ENCODE data around the gene PAK5. TPM values are rescaled to one million over a fixed set of nuclear protein-coding genes. Genes with fewer than 3 reads are reported as not detected.

PAK5 gene
- total RNA-seq, 4 donors from 2014 or later = 0.04 to 0.34 (median 0.24) TPM

DNA sequence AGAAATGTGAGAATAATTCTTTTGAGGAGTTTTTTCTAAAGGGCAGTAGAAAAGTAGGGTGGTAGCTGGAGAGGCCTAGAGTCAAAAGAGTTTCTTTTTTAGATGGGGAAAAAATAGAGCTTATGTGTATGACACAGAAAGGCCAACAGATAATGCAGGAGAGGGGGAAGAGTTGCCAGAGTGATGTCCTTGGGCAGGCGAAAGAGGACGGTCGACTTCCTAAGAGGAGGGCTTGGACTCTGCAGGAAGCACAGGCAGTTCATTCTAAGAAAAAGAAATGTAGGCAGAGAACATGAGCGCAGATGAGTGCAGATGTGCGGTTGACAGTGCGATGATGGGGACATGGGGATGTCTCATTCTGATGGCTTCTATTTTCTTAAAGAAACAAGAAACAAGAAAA lies 68.9 kb downstream of the PAK5 start:
- 84 to 93% methylated on average over 6 of the region's 6 CpGs for WGBS, 2 donors
- Histone ChIP-seq H3K36me3 (no peaks in the 10 kb centered on the region), H3K27me3 (no peaks in the 10 kb centered on the region), H3K27ac (no peak overlapping the region), H3K4me1 (no peaks in the 10 kb centered on the region), H3K4me3 (no peak overlapping the region), H3K9me3 (no peaks in the 10 kb centered on the region)
- TF ChIP-seq, protein P1, sequence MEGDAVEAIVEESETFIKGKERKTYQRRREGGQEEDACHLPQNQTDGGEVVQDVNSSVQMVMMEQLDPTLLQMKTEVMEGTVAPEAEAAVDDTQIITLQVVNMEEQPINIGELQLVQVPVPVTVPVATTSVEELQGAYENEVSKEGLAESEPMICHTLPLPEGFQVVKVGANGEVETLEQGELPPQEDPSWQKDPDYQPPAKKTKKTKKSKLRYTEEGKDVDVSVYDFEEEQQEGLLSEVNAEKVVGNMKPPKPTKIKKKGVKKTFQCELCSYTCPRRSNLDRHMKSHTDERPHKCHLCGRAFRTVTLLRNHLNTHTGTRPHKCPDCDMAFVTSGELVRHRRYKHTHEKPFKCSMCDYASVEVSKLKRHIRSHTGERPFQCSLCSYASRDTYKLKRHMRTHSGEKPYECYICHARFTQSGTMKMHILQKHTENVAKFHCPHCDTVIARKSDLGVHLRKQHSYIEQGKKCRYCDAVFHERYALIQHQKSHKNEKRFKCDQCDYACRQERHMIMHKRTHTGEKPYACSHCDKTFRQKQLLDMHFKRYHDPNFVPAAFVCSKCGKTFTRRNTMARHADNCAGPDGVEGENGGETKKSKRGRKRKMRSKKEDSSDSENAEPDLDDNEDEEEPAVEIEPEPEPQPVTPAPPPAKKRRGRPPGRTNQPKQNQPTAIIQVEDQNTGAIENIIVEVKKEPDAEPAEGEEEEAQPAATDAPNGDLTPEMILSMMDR (IDR thresholded peaks at IDR 0.05) = no peak
- TF ChIP-seq POLR2A (IDR thresholded peaks at IDR 0.05) = no peak
- no peak for DNase-seq
- intact Hi-C loops (cut with DNase I) = no loop called here

DNA sequence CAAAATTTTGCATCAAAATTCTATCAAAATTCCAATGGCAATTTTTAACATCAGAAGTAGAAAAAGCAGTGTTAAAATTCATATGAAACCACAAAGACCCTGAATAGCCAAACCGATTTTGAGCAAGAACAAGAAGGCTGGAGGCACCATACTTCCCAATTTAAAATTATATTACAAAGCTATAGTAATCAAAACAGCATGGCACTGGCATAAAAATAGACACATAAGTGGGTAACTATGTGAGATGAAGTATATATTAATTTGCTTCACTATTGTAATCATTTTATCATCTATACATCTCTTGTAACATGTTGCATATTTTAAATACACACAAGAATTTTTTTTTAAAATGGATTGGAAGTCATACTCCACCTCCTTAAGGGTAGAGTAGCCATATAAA lies 77.4 kb downstream of the PAK5 start:
- intact Hi-C loops (cut with DNase I) = no loop called here
- Histone ChIP-seq H3K4me3 (no peak overlapping the region), H3K27ac (no peak overlapping the region), H3K36me3 (no peaks in the 10 kb centered on the region), H3K9me3 (no peaks in the 10 kb centered on the region), H3K4me1 (no peaks in the 10 kb centered on the region), H3K27me3 (no peaks in the 10 kb centered on the region)
- 72 to 88% methylated on average over 1 of the region's 1 CpG for WGBS, 2 donors
- no peak for TF ChIP-seq POLR2A (IDR thresholded peaks at IDR 0.05)
- TF ChIP-seq, protein P1 (IDR thresholded peaks at IDR 0.05) = no peak
- no peak for DNase-seq

- H3K36me3 ChIP-seq = no peaks in the 10 kb centered on the region
- no peaks in the 10 kb centered on the region for H3K9me3 ChIP-seq
- no peak overlapping the region for H3K4me3 ChIP-seq
- TF ChIP-seq, protein P1 (IDR thresholded peaks at IDR 0.05) = no peak
- TF ChIP-seq POLR2A (IDR thresholded peaks at IDR 0.05) = no peak
- no peaks in the 10 kb centered on the region for H3K27me3 ChIP-seq
- intact Hi-C loops (cut with DNase I) = no loop called here
- WGBS, 2 donors = 60 to 74% methylated on average over 4 of the region's 4 CpGs
- no peak for DNase-seq
- H3K27ac ChIP-seq = no peak overlapping the region
- H3K4me1 ChIP-seq = no peaks in the 10 kb centered on the region
Observed at GRCh38 chr20:9759392-9759791, 79.5 kb downstream of the PAK5 start.

DNA sequence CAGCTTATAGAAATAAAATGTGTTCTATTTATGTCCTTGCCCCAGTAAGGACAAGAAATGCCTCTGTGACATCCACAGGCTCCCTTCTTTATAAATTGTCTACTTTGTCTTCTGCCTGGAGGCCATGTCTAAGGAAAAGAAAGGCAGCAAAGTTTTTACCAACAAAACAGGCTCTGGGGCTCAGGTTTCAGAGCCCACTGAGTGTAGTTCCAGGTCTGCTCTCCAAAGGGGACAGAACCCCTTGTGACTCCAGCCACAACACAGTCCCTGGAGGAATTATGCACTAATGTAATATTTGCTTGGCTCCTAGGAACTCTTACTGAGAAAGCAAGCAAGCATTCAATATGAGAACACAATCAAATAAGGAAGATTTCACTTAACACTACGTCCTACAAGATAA lies 80.1 kb downstream of the PAK5 start:
- H3K36me3 ChIP-seq = no peaks in the 10 kb centered on the region
- H3K4me3 ChIP-seq = no peak overlapping the region
- no peaks in the 10 kb centered on the region for H3K9me3 ChIP-seq
- H3K4me1 ChIP-seq = no peaks in the 10 kb centered on the region
- no peak for TF ChIP-seq POLR2A (IDR thresholded peaks at IDR 0.05)
- TF ChIP-seq, protein P1 (IDR thresholded peaks at IDR 0.05) = no peak
- intact Hi-C loops (cut with DNase I) = no loop called here
- H3K27ac ChIP-seq = no peak overlapping the region
- DNase-seq = no peak
- H3K27me3 ChIP-seq = no peaks in the 10 kb centered on the region
- 55 to 83% methylated on average over 1 of the region's 1 CpG for WGBS, 2 donors

DNA sequence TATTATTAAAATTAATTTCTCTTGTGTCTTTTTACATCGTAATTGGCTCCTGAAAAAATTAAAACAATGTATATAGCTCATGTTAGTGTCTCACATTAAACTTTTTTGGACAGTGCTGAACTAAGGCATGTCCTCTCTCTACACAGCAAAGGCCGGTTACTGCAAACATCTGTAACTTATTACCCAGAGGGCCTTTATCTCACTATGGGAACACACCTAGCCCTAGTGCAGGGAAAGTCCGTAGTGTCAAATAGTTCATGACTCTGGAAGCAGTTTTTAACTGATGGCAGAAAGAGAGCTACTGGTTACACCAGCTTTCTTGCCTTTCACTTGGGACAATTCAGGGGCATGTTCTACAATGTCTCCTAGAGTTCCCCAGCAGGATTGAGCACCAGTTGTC lies 82.2 kb downstream of the PAK5 start:
- no peak for DNase-seq
- H3K4me3 ChIP-seq = no peak overlapping the region
- H3K9me3 ChIP-seq = no peaks in the 10 kb centered on the region
- intact Hi-C loops (cut with DNase I) = no loop called here
- WGBS, 2 donors = 61 to 77% methylated on average over 3 of the region's 3 CpGs
- TF ChIP-seq POLR2A (IDR thresholded peaks at IDR 0.05) = no peak
- TF ChIP-seq, protein P1 (IDR thresholded peaks at IDR 0.05) = no peak
- H3K27ac ChIP-seq = no peak overlapping the region
- no peaks in the 10 kb centered on the region for H3K27me3 ChIP-seq
- H3K36me3 ChIP-seq = no peaks in the 10 kb centered on the region
- H3K4me1 ChIP-seq = no peaks in the 10 kb centered on the region

Data from esophagus squamous epithelium (tissue), 5 donors.